Inflammatory macrophage treated with lipopolysaccharide for 4 hours (primary cell): Measurements from ENCODE around the gene RASEF.
"Not testable (repeated sequence)": the region's sequence is repeated elsewhere in the genome, so short reads cannot be mapped to it uniquely, and the experiment has no call there.

Source experiments
- DNase-seq: peaks from one replicate; pipeline ENCODE4 v3.0.0-alpha.2; 2020

RASEF gene

GRCh38 chr9:83062651-83063527 lies at the start of gene RASEF:
TSS of gene RASEF (minus strand) at chr9:83063142. CDS start at chr9:83062867, 275 bp downstream.
- DNase-seq = no peak

- DNase-seq = no peak
Measured at GRCh38 chr9:83111169-83111568, 48.2 kb upstream of the RASEF start.

GRCh38 chr9:83109296-83109695 lies 46.4 kb upstream of the RASEF start:
- no peak for DNase-seq

- DNase-seq = no peak
Measured at GRCh38 chr9:83108208-83108607, 45.3 kb upstream of the RASEF start.

DNA sequence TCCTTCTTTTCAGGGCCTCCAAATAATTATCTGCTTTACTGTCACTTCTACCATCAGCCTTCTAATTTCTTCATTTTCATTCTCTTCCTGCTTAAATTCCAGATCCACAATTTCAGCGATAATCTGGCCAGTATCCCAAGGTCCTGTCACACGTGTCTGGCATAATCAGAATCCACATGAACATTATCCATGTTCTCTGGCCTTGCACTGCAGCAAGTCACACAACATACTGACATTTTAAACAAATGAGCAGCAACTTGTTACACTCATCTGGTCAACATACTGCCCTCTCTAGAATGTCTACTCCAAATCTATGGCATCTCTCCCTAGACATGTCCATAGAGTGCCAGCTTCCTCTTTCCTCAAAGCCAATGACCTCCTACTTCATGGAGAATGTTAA lies 43.8 kb upstream of the RASEF start:
- DNase-seq = no peak

DNA sequence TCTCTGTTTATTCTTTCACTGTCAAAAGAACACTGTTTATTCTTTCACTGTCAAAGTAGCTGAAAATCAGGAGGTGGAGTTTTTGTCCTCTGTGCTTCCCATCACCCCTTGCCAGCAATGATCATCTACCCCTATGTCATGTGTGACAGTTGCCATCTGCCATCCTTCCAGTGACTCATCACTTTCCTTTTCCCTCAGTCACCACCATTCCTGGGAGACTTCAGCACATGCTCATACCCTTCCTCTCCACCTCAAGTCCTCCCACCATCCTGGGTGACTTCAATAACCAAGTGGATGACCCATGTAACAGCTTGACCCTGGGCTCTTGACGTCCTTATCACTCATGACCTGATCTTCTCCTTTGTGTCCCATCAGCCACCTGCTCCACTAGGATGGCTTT lies 43.3 kb upstream of the RASEF start:
- DNase-seq = no peak

DNA sequence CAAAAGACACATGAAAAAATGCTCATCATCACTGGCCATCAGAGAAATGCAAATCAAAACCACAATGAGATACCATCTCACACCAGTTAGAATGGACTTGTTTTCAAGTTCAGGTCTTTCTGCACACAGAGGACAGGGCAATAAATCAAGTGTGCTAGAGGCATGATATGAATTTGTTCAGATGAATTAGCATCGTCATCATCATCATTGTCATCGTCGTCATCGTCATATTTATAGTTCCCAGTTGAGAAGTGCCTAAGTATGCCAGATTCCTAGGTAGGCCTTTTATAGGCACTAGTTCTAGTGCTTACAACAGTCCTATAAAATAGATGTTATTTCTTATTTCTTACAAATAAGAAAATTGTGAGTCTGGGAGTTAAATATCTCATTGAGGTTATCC lies 34.7 kb upstream of the RASEF start:
- DNase-seq = no peak

GRCh38 chr9:83093311-83093710 lies 30.4 kb upstream of the RASEF start:
- not testable (repeated sequence) for DNase-seq

DNA sequence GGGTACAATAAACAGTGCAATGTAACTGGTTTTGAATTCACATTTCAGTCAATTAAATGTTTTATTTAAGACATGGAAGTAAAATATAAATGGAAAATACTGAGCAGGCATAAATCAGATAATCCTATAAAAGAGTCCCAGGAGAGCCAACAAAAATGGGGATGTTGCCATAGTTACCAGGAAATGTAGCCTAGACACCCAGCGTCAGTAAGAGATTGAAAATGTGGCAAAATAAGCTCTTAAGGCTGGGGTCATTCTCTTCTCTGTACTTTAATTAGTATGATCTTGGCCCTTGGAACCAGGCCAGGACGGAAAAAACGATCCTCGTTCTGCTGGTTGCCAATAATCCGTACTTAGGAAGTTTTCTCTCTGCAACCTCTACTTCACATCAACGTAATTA lies 18.9 kb upstream of the RASEF start:
- no peak for DNase-seq

DNA sequence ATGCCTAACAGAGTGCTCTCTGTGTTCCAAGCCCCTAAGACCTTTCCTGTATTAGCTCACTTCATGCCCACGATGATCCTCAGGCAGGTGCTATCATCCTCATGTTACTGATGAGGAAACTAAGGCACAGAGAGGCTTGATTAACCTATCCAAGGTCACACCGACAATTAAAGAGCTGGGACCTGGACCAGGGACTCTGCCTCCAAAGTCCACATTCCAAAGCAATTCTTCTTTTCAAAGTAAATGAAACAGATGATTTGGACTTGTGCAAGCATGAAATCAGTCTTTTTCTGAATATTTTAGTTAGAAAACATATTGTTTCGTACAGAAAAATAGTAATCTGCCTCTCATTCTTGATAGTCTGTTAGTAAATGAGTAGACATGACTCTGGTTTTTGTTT lies 18.1 kb upstream of the RASEF start:
- no peak for DNase-seq

GRCh38 chr9:83075932-83076331 lies 13.0 kb upstream of the RASEF start:
- not testable (repeated sequence) for DNase-seq

GRCh38 chr9:83072498-83072897 lies 9.6 kb upstream of the RASEF start:
- DNase-seq = not testable (repeated sequence)

- no peak for DNase-seq
Measured at GRCh38 chr9:83071626-83072025, 8.7 kb upstream of the RASEF start.

GRCh38 chr9:83070261-83070660 lies 7.3 kb upstream of the RASEF start:
- DNase-seq = no peak

DNA sequence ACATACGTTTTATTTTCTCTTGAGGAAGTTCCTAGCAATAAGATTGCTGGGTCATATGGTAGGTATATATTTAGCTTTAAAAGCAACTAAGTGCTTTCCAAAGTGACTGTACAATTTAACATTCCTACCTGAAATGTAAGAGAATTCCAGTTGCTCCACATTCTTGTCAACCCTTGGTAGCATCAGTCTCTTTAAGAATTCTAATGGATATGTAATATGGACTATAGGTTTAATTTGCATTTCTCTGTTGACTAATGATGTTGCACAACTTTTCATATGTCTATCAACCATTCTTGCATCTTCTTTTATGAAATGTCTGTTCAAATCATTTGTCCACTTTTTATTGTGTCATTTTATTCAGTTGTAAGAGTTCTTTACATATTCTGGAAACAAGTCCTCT lies 6.7 kb upstream of the RASEF start:
- DNase-seq = no peak

DNA sequence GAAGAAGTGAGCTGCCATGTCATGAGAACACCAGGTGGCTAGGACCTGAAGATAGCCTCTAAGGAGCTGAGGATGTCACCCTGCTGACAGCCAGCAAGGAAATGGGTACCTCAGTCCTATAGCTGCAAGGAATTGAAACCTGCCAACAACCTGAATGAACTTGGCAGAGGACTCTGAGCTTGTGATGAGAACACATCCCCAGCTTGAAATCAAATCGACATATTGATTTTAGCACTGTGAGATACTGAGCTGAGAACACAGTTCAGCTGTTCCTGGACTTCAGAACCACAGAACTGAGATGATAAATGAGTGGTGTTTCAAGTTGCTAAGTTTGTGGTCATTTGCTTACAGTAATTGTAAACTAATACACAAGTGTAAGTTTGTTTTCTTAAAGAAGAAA lies 5.5 kb upstream of the RASEF start:
- no peak for DNase-seq

- no peak for DNase-seq
Measured at GRCh38 chr9:83067579-83067978, 4.6 kb upstream of the RASEF start.

GRCh38 chr9:83066771-83067170 lies 3.8 kb upstream of the RASEF start:
- DNase-seq = no peak

DNA sequence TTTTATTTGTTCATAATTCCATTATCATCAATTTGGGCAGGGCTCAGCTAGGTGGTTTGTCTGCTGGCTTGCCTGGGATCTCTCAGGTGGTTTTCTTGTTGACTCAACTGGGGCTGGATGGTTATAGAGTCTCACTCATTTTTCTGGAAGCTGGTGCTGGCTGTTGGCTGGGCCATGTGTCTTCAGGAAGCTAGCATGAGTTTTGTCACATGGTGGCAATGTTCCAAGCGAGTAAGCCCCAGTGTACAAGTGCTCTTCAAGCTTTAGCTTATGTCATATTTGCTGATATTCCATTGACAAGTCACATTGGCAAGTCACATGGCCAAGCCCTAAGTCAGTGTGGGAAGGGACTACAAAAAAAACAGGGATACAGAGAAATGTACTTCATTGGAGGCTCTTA lies 2.3 kb upstream of the RASEF start:
- DNase-seq = no peak

GRCh38 chr9:83061990-83062650 lies 822 bp downstream of the RASEF start:
- DNase-seq = no peak

- no peak for DNase-seq
Measured at GRCh38 chr9:83061036-83061435, 1.9 kb downstream of the RASEF start.

- DNase-seq = no peak
Measured at GRCh38 chr9:83060556-83060955, 2.4 kb downstream of the RASEF start.

DNA sequence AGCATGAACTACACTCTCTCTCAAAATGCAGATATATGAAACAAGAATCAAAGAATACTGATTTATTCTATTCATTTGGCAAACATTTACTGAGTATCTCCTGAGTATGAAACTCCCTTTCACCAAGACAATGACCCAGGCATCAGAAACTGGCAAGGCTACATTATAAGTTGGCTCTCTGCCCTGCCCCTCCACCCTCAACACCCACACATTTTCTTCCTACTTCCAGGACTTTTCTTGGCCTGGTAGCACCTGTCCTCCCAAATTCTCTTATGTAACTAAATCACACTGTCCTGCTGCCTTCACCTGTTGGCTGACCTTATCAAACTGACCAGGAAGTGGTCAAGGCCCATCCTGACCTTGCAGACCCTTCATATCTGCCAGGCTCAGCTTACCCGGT lies 3.5 kb downstream of the RASEF start:
- DNase-seq = no peak

DNA sequence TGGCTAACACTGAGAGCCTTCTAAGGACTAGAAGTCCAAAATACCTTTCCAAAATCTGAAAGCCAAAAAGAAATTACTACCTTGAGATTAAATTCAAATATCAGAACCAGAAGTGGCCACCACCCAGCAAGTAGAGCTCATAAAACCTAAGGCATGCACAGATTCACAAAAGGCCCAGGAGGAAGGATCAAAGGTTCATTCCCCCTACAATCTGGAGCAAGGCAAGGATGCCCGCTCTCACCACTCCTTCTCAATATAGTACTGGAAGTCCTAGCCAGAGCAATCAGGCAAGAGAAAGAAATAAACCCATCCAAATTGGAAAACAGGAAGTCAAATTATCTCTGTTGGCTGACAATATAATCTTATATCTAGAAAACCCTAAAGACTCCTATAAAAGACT lies 6.0 kb downstream of the RASEF start:
- no peak for DNase-seq

DNA sequence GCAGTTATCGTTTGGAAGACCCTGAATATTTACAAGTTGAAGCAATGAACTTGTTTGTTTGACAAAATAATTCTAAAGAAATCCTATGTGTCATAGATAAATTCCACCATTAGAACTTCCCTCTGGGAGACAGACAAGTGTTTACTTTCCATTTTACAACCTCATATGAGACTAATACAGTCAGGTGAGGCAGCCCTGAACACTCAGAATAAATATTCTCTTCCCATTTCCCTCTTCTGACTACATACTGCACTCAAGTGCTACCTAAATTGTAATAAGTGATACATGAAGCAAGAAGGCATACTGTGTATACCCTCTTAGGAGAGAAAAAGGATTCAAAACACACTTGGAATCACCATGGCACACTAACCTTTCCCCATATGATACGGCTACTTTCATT lies 6.8 kb downstream of the RASEF start:
- no peak for DNase-seq
